ENCODE measurements around the gene STXBP5. TPM values are rescaled to one million over a fixed set of nuclear protein-coding genes. Genes with fewer than 3 reads are reported as not detected.

The STXBP5 gene
- polyA plus RNA-seq, 1 experiment: 21.0 TPM

- CTCF ChIA-PET: no interaction called here
- Histone ChIP-seq H3K27me3 (ENCODE audit: control insufficient read depth, insufficient read depth, low read length) (no peaks in the 10 kb centered on the region), H3K4me3 (ENCODE audit: low read depth, low read length) (no peak overlapping the region), H3K36me3 (ENCODE audit: control insufficient read depth, insufficient read depth, low read length) (no peaks in the 10 kb centered on the region)
- no peak for TF ChIP-seq CTCF (IDR thresholded peaks at IDR 0.05; ENCODE audit: insufficient read depth, low read depth, low read length)
- POLR2A ChIA-PET: no interaction called here
- no peak for DNase-seq (ENCODE audit: low read depth)
Observed at GRCh38 chr6:147185216-147185615, 19.0 kb upstream of the STXBP5 start.

GRCh38 chr6:147190556-147190955 is 13.7 kb upstream of the STXBP5 start:
- ChIA-PET POLR2A (no interaction called here), CTCF (no interaction called here)
- Histone ChIP-seq H3K27me3 (ENCODE audit: control insufficient read depth, insufficient read depth, low read length) (no peaks in the 10 kb centered on the region), H3K36me3 (ENCODE audit: control insufficient read depth, insufficient read depth, low read length) (no peaks in the 10 kb centered on the region), H3K4me3 (ENCODE audit: low read depth, low read length) (no peak overlapping the region)
- TF ChIP-seq CTCF (IDR thresholded peaks at IDR 0.05; ENCODE audit: insufficient read depth, low read depth, low read length): no peak
- DNase-seq (ENCODE audit: low read depth): no peak

- POLR2A ChIA-PET: no interaction called here
- CTCF ChIA-PET: interaction anchor here (0.9 kb wide), 1 partner anchor 10 kb away, joined by 4 read pairs; no protein-coding TSS in a partner anchor
- TF ChIP-seq CTCF (IDR thresholded peaks at IDR 0.05; ENCODE audit: insufficient read depth, low read depth, low read length): no peak
- no peak overlapping the region for H3K4me3 ChIP-seq (ENCODE audit: low read depth, low read length)
- H3K27me3 ChIP-seq (ENCODE audit: control insufficient read depth, insufficient read depth, low read length): no peaks in the 10 kb centered on the region
- no peak for DNase-seq (ENCODE audit: low read depth)
- H3K36me3 ChIP-seq (ENCODE audit: control insufficient read depth, insufficient read depth, low read length): no peaks in the 10 kb centered on the region
Observed at GRCh38 chr6:147192278-147192911, 11.8 kb upstream of the STXBP5 start.

GRCh38 chr6:147194652-147195411 is 9.4 kb upstream of the STXBP5 start:
- no peak overlapping the region for H3K4me3 ChIP-seq (ENCODE audit: low read depth, low read length)
- H3K36me3 ChIP-seq (ENCODE audit: control insufficient read depth, insufficient read depth, low read length): no peaks in the 10 kb centered on the region
- TF ChIP-seq CTCF (IDR thresholded peaks at IDR 0.05; ENCODE audit: insufficient read depth, low read depth, low read length): no peak
- no peak for DNase-seq (ENCODE audit: low read depth)
- ChIA-PET CTCF (no interaction called here), POLR2A (no interaction called here)
- H3K27me3 ChIP-seq (ENCODE audit: control insufficient read depth, insufficient read depth, low read length): no peaks in the 10 kb centered on the region

- ChIA-PET CTCF (no interaction called here), POLR2A (no interaction called here)
- no peak for TF ChIP-seq CTCF (IDR thresholded peaks at IDR 0.05; ENCODE audit: insufficient read depth, low read depth, low read length)
Observed at GRCh38 chr6:147195510-147195909, 8.7 kb upstream of the STXBP5 start.

More at GRCh38 chr6:147195510-147195909, 8.7 kb upstream of the STXBP5 start:
- Histone ChIP-seq H3K36me3 (ENCODE audit: control insufficient read depth, insufficient read depth, low read length) (no peaks in the 10 kb centered on the region), H3K4me3 (ENCODE audit: low read depth, low read length) (no peak overlapping the region), H3K27me3 (ENCODE audit: control insufficient read depth, insufficient read depth, low read length) (no peaks in the 10 kb centered on the region)
- DNase-seq (ENCODE audit: low read depth): no peak
